H9 (cell line): Measurements from ENCODE around the gene RPS10. TPM values are rescaled to one million over a fixed set of nuclear protein-coding genes. Genes with fewer than 3 reads are reported as not detected.
A peak's percentile ranks its signal among the peaks of the same experiment; 100 is the strongest.

Source experiments
- DNase-seq: peaks from one replicate; pipeline ENCODE4 v3.0.0-alpha.2; 2017
- H2AFZ ChIP-seq: one replicate; pipeline ENCODE4 v1.6.1; 2013; ENCODE audit warnings: mild to moderate bottlenecking, low read length, control low read depth, moderate library complexity
- H2AK5ac ChIP-seq: 2 replicates; pipeline ENCODE4 v1.6.1; 2013; ENCODE audit warnings: low read length, control low read depth, mixed read lengths; ENCODE audit not compliant: insufficient read length
- H2BK120ac ChIP-seq: one replicate; pipeline ENCODE4 v1.6.1; 2013; ENCODE audit warnings: low read depth, mild to moderate bottlenecking, low read length, control low read depth, inconsistent platforms; ENCODE audit not compliant: poor library complexity, severe bottlenecking
- H2BK12ac ChIP-seq: 2 replicates; pipeline ENCODE4 v1.6.1; 2013; ENCODE audit warnings: low read length, control low read depth, mixed read lengths, low read depth; ENCODE audit not compliant: insufficient read length
- H2BK15ac ChIP-seq: 2 replicates; pipeline ENCODE4 v1.6.1; 2013; ENCODE audit warnings: low read depth, low read length, control low read depth
- H2BK20ac ChIP-seq: one replicate; pipeline ENCODE4 v1.6.1; 2013; ENCODE audit warnings: low read depth, mild to moderate bottlenecking, low read length, control low read depth, inconsistent platforms; ENCODE audit not compliant: poor library complexity, severe bottlenecking
- H2BK5ac ChIP-seq: 2 replicates; pipeline ENCODE4 v1.6.1; 2013; ENCODE audit warnings: low read length, control low read depth, mixed read lengths; ENCODE audit not compliant: insufficient read length
- H3K14ac ChIP-seq: 2 replicates; pipeline ENCODE4 v1.6.1; 2013; ENCODE audit warnings: low read length, control low read depth; ENCODE audit not compliant: insufficient read depth
- H3K18ac ChIP-seq: 2 replicates; pipeline ENCODE4 v1.6.1; 2013; ENCODE audit warnings: low read depth, mild to moderate bottlenecking, mixed read lengths, low read length, control low read depth; ENCODE audit not compliant: insufficient read length
- H3K23ac ChIP-seq: 2 replicates; pipeline ENCODE4 v1.6.1; 2013; ENCODE audit warnings: low read length, control low read depth, mixed read lengths, low read depth; ENCODE audit not compliant: insufficient read length
- H3K23me2 ChIP-seq: 2 replicates; pipeline ENCODE4 v1.6.1; 2013; ENCODE audit warnings: low read depth, mild to moderate bottlenecking, mixed read lengths, low read length, control low read depth; ENCODE audit not compliant: insufficient read length, poor library complexity, severe bottlenecking
- H3K27ac ChIP-seq: 2 replicates; pipeline ENCODE4 v1.5.1; 2013; ENCODE audit warnings: low read length, control low read depth, mixed read lengths, low read depth; ENCODE audit not compliant: insufficient read length
- H3K27me3 ChIP-seq: 2 replicates; pipeline ENCODE4 v1.6.1; 2013; ENCODE audit warnings: low read length, control low read depth, inconsistent platforms; ENCODE audit not compliant: insufficient read depth
- H3K4ac ChIP-seq: 2 replicates; pipeline ENCODE4 v1.6.1; 2013; ENCODE audit warnings: low read depth, mild to moderate bottlenecking, control low read depth, inconsistent platforms, low read length, moderate library complexity
- H3K4me1 ChIP-seq: 2 replicates; pipeline ENCODE4 v1.6.1; 2013; ENCODE audit warnings: low read length, control low read depth, inconsistent platforms; ENCODE audit not compliant: insufficient read depth
- H3K4me2 ChIP-seq: 2 replicates; pipeline ENCODE4 v1.6.1; 2013; ENCODE audit warnings: low read length, control low read depth, mixed read lengths; ENCODE audit not compliant: insufficient read length, insufficient read depth
- H3K56ac ChIP-seq: 2 replicates; pipeline ENCODE4 v1.6.1; 2013; ENCODE audit warnings: low read depth, mild to moderate bottlenecking, mixed read lengths, low read length, control low read depth; ENCODE audit not compliant: insufficient read length
- H3K79me1 ChIP-seq: 2 replicates; pipeline ENCODE4 v1.6.1; 2013; ENCODE audit warnings: low read depth, mild to moderate bottlenecking, moderate library complexity, low read length, control low read depth, inconsistent platforms; ENCODE audit not compliant: insufficient read depth, poor library complexity, severe bottlenecking
- H3K79me2 ChIP-seq: 2 replicates; pipeline ENCODE4 v1.6.1; 2013; ENCODE audit warnings: low read length, control low read depth, inconsistent platforms; ENCODE audit not compliant: insufficient read depth
- H3K9ac ChIP-seq: 2 replicates; pipeline ENCODE4 v1.6.1; 2013; ENCODE audit warnings: low read length, control low read depth, mixed read lengths; ENCODE audit not compliant: insufficient read length; ENCODE audit errors: extremely low read depth
- H3K9me3 ChIP-seq: one replicate; pipeline ENCODE4 v1.6.1; 2013; ENCODE audit warnings: low read depth, low read length, inconsistent platforms; ENCODE audit not compliant: control insufficient read depth
- H3T11ph ChIP-seq: one replicate; pipeline ENCODE4 v1.6.1; 2013; ENCODE audit warnings: mild to moderate bottlenecking, low read length, control low read depth, inconsistent platforms
- H4K20me1 ChIP-seq: one replicate; pipeline ENCODE4 v1.6.1; 2013; ENCODE audit not compliant: control insufficient read depth, insufficient read length, insufficient read depth
- H4K5ac ChIP-seq: 2 replicates; pipeline ENCODE4 v1.6.1; 2013; ENCODE audit warnings: low read depth, mild to moderate bottlenecking, mixed read lengths, low read length, control low read depth; ENCODE audit not compliant: insufficient read length
- H4K8ac ChIP-seq: replicated peaks from 2 replicates; pipeline ENCODE4 v1.6.1; 2013; ENCODE audit warnings: low read length, control low read depth, mixed read lengths, low read depth; ENCODE audit not compliant: insufficient read length
- H4K91ac ChIP-seq: 2 replicates; pipeline ENCODE4 v1.6.1; 2013; ENCODE audit warnings: low read depth, mild to moderate bottlenecking, moderate library complexity, mixed read lengths, low read length, control low read depth; ENCODE audit not compliant: insufficient read length
- H3K27ac Mint-ChIP-seq, 3 experiments: 2 replicates in 2 of 3; 3 replicates in 1 of 3; pipeline ENCODE4 v1.8.0; 2020 to 2021; ENCODE audit warnings: mixed read lengths in 3 of 3, mild to moderate bottlenecking in 1 of 3, moderate library complexity in 1 of 3
- H3K27me3 Mint-ChIP-seq: 2 replicates; pipeline ENCODE4 v1.8.0; 2021; ENCODE audit warnings: low read depth, mild to moderate bottlenecking, moderate library complexity, mixed read lengths
- H3K36me3 Mint-ChIP-seq, 3 experiments: 2 replicates in 2 of 3; 3 replicates in 1 of 3; pipeline ENCODE4 v1.8.0; 2020 to 2021; ENCODE audit warnings: low read depth in 3 of 3, mixed read lengths in 3 of 3; ENCODE audit not compliant: insufficient read depth in 1 of 3
- H3K4me1 Mint-ChIP-seq, 2 experiments: 2 replicates each; pipeline ENCODE4 v1.8.0; 2020; ENCODE audit warnings: mixed read lengths in 2 of 2
- H3K4me3 Mint-ChIP-seq, 2 experiments: 2 replicates in 1 of 2; 3 replicates in 1 of 2; pipeline ENCODE4 v1.8.0; 2020 to 2021; ENCODE audit warnings: mild to moderate bottlenecking in 2 of 2, mixed read lengths in 2 of 2, moderate library complexity in 1 of 2
- H3K9me3 Mint-ChIP-seq, 2 experiments: 2 replicates in 1 of 2; 3 replicates in 1 of 2; pipeline ENCODE4 v1.8.0; 2020; ENCODE audit warnings: mild to moderate bottlenecking in 2 of 2, mixed read lengths in 2 of 2, moderate library complexity in 1 of 2
- WGBS: extraction: QIAGEN DNeasy Blood & Tissue Kit; methylation state at CpG from one replicate; pipeline ENCODE4 v1.1.7; 2013; ENCODE audit warnings: missing lambda C conversion rate, low lambda C conversion rate, mixed read lengths; ENCODE audit not compliant: insufficient read length; ENCODE audit errors: extremely low coverage; 5-methylcytosine and 5-hydroxymethylcytosine counted together
- total RNA-seq: library from RNA; stranded (reverse); gene quantifications from 2 replicates; pipeline ENCODE4 v1.2.1, GENCODE V29; 2021
- TF ChIP-seq, protein P1 (sequence below): fragments of 200-600 bp; sonication (generic); conservative IDR thresholded peaks from 3 replicates; pipeline ENCODE4 v1.8.0; 2021; ENCODE audit warnings: antibody characterized with exemption, mild to moderate bottlenecking

The RPS10 gene
- total RNA-seq, 1 experiment from 2014 or later: 2,330 TPM

DNA sequence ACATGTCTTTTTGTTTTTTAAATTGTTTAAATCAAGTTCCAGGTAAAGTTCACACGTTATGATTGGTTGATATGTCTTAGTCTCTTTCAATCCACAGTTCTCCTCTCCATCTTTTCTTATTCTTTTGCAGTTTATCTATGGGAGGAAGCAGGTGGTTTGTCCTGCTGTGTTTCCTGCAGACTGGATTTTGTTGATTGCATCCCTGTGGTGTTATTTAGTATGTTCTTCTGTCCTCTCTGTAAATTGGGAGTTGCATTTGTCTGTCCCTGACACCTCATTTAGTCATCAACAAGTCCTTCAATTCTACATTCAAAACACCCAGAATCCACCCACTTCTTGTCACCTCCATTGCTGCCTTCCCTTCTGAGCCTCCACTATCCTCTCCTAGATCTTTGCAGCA lies 48.1 kb upstream of the RPS10 start:
- Histone ChIP-seq H4K8ac (no peak overlapping the region), H2BK12ac (no peak overlapping the region), H3K9ac (no peak overlapping the region), H3K23me2 (no peaks in the 10 kb centered on the region), H3K79me2 (no peaks in the 10 kb centered on the region), H3K56ac (no peak overlapping the region), H3K79me1 (no peaks in the 10 kb centered on the region), H3K23ac (no peak overlapping the region), H2BK120ac (no peak overlapping the region), H2BK15ac (no peak overlapping the region), H3K4me1 (no peaks in the 10 kb centered on the region; the same call in 1 of the 2 replicates), H3K4ac (no peak overlapping the region), H3K27me3 (no peaks in the 10 kb centered on the region), H3K4me2 (no peak overlapping the region), H3K18ac (no peak overlapping the region), H4K5ac (no peak overlapping the region), H4K91ac (no peak overlapping the region), H2BK5ac (no peak overlapping the region), H2AFZ (no peak overlapping the region), H3K27ac (no peak overlapping the region), H2BK20ac (no peak overlapping the region), H3K14ac (no peak overlapping the region), H4K20me1 (no peaks in the 10 kb centered on the region), H3K9me3 (no peaks in the 10 kb centered on the region), H2AK5ac (no peak overlapping the region), H3T11ph (no peak overlapping the region)
- Mint-ChIP-seq H3K27me3 (peaks cover 1% of the 10 kb centered on the region; the same call in 1 of the 2 replicates), H3K27ac (peak overlapping the region in 1 of 3 experiments; percentile 49; a peak in 1 of 7 replicates), H3K36me3 (peaks cover 8 to 10% (median 8%) of the 10 kb centered on the region in 3 experiments; a peak in 6 of 7 replicates), H3K4me1 (peaks cover 7 to 23% of the 10 kb centered on the region in 2 experiments), H3K4me3 (no peak overlapping the region), H3K9me3 (peaks cover 10% of the 10 kb centered on the region in 2 experiments)
- TF ChIP-seq, protein P1, sequence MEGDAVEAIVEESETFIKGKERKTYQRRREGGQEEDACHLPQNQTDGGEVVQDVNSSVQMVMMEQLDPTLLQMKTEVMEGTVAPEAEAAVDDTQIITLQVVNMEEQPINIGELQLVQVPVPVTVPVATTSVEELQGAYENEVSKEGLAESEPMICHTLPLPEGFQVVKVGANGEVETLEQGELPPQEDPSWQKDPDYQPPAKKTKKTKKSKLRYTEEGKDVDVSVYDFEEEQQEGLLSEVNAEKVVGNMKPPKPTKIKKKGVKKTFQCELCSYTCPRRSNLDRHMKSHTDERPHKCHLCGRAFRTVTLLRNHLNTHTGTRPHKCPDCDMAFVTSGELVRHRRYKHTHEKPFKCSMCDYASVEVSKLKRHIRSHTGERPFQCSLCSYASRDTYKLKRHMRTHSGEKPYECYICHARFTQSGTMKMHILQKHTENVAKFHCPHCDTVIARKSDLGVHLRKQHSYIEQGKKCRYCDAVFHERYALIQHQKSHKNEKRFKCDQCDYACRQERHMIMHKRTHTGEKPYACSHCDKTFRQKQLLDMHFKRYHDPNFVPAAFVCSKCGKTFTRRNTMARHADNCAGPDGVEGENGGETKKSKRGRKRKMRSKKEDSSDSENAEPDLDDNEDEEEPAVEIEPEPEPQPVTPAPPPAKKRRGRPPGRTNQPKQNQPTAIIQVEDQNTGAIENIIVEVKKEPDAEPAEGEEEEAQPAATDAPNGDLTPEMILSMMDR: no peak
- DNase-seq: no peak
- no CpG with 5 or more reads among the region's 1 CpG for WGBS
